SU-DHL-6 (cell line): ENCODE measurements around the gene HOXC12.

ENCODE experiments used
- H2AFZ ChIP-seq: fragments of 200-600 bp; sonication (generic); 2 replicates; pipeline ENCODE4 v1.6.1; 2014; ENCODE audit warnings: low read depth, mild to moderate bottlenecking, moderate library complexity, mixed read lengths, antibody characterized with exemption, low read length; ENCODE audit not compliant: severe bottlenecking
- H3F3A ChIP-seq: fragments of 200-600 bp; shearing (Covaris generic); 2 replicates; pipeline ENCODE4 v1.6.0; 2016; ENCODE audit warnings: antibody characterized with exemption, mild to moderate bottlenecking; ENCODE audit not compliant: insufficient read depth
- H3K27ac ChIP-seq: fragments of 200-600 bp; sonication (generic); 2 replicates; pipeline ENCODE4 v1.5.1; 2016; ENCODE audit warnings: low read depth, mild to moderate bottlenecking, low read length, moderate library complexity, mixed read lengths
- H3K27me3 ChIP-seq: fragments of 200-600 bp; sonication (generic), shearing (Covaris generic); 2 replicates; pipeline ENCODE4 v1.6.0; 2014; ENCODE audit warnings: mild to moderate bottlenecking, low read length
- H3K36me3 ChIP-seq: fragments of 200-600 bp; sonication (generic); 2 replicates; pipeline ENCODE4 v1.6.1; 2014; ENCODE audit warnings: mild to moderate bottlenecking, low read length, mixed read lengths
- H3K4me2 ChIP-seq: fragments of 300-600, 200-600 bp; shearing (Covaris generic), sonication (generic); 2 replicates; pipeline ENCODE4 v1.6.0; 2014; ENCODE audit warnings: low read length, low read depth, mild to moderate bottlenecking; ENCODE audit not compliant: poor library complexity, severe bottlenecking
- H3K4me3 ChIP-seq: fragments of 200-600 bp; sonication (generic); 2 replicates; pipeline ENCODE4 v1.5.1; 2014; ENCODE audit warnings: antibody characterized with exemption, low read length, mild to moderate bottlenecking, mixed read lengths; ENCODE audit not compliant: insufficient read depth, poor library complexity, severe bottlenecking
- H3K79me2 ChIP-seq: fragments of 200-600 bp; sonication (generic); 2 replicates; pipeline ENCODE4 v1.6.1; 2014; ENCODE audit warnings: mild to moderate bottlenecking, low read length, moderate library complexity; ENCODE audit not compliant: insufficient read depth
- H3K9ac ChIP-seq: fragments of 200-600 bp; sonication (generic); 2 replicates; pipeline ENCODE4 v1.7.0; 2014; ENCODE audit warnings: mild to moderate bottlenecking, low read length
- H3K9me2 ChIP-seq: fragments of 200-600 bp; sonication (generic); replicated peaks from 2 replicates; pipeline ENCODE4 v1.6.1; 2014; ENCODE audit warnings: low read length; ENCODE audit not compliant: insufficient read depth
- H3K9me3 ChIP-seq: fragments of 200-600 bp; sonication (generic); 2 replicates; pipeline ENCODE4 v1.6.1; 2014; ENCODE audit warnings: low read length, mixed read lengths; ENCODE audit not compliant: insufficient read depth
- H4K20me1 ChIP-seq: fragments of 200-600 bp; sonication (generic); 2 replicates; pipeline ENCODE4 v1.6.1; 2014; ENCODE audit warnings: low read depth, mild to moderate bottlenecking, antibody characterized with exemption, low read length, moderate library complexity, mixed read lengths
- CTCF ChIP-seq: fragments of 200-600 bp; sonication (generic); IDR thresholded peaks from one replicate; pipeline ENCODE4 v1.5.1; 2017; ENCODE audit warnings: antibody characterized with exemption, mild to moderate bottlenecking, low read length, moderate library complexity; ENCODE audit not compliant: insufficient read depth, poor library complexity, severe bottlenecking
- EZH2phosphoT487 ChIP-seq: fragments of 200-600 bp; sonication (generic), shearing (Covaris generic); conservative IDR thresholded peaks from 2 replicates; pipeline ENCODE4 v1.6.1; 2018; ENCODE audit warnings: mild to moderate bottlenecking, antibody characterized with exemption, low read length, moderate library complexity, mixed read lengths

HOXC12 gene

DNA sequence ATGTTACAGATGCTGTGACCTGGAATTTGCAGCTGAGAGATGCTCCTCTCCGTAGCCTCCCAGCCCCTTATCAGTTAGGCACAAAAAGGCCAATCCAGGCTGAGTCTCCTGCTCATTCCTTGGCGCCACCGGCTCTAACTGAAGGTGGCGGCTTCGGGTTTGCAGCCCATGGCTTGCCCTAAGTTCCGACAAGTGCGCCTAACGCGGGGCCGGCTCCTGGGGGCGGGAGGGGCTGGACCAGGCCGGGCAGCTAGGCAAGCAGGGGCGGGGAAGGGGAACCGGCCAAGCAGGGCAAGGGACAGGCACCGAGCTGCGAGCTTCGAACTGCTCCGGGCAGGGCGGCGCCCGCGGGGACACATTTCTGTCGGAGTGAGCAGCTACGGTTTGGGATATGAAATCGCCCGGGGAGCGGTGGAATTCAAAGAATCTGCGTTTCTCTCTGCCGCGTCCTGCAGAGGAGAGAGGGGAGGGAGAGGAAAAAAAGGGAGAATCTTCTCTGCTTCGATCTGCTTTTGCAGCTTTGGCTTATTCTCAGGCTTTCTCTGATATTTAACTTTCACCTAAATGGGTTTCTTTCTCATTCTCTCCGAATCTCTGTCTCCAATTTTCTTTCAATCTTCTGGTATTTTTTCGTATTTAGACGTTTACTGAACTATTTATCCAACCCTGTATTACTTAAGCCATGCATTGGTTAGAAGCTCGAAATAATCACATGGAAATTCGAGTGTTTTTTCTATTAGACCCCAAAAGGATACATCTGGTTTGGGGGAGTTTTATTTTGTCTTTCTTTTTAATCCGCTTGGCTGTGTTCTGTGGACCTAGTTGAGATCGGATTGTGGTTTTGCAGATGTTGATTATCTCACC, 1.6 kb upstream of the HOXC12 start:
- Histone ChIP-seq H3K9ac (no peak overlapping the region), H3K9me3 (no peaks in the 10 kb centered on the region), H3K4me3 (no peak overlapping the region), H3K36me3 (no peaks in the 10 kb centered on the region), H3K9me2 (no peaks in the 10 kb centered on the region), H2AFZ (no peak overlapping the region), H3K27ac (no peak overlapping the region), H4K20me1 (no peaks in the 10 kb centered on the region), H3F3A (no peaks in the 10 kb centered on the region), H3K79me2 (no peaks in the 10 kb centered on the region), H3K27me3 (no peaks in the 10 kb centered on the region), H3K4me2 (no peak overlapping the region)
- TF ChIP-seq CTCF (no peak), EZH2phosphoT487 (no peak)

DNA sequence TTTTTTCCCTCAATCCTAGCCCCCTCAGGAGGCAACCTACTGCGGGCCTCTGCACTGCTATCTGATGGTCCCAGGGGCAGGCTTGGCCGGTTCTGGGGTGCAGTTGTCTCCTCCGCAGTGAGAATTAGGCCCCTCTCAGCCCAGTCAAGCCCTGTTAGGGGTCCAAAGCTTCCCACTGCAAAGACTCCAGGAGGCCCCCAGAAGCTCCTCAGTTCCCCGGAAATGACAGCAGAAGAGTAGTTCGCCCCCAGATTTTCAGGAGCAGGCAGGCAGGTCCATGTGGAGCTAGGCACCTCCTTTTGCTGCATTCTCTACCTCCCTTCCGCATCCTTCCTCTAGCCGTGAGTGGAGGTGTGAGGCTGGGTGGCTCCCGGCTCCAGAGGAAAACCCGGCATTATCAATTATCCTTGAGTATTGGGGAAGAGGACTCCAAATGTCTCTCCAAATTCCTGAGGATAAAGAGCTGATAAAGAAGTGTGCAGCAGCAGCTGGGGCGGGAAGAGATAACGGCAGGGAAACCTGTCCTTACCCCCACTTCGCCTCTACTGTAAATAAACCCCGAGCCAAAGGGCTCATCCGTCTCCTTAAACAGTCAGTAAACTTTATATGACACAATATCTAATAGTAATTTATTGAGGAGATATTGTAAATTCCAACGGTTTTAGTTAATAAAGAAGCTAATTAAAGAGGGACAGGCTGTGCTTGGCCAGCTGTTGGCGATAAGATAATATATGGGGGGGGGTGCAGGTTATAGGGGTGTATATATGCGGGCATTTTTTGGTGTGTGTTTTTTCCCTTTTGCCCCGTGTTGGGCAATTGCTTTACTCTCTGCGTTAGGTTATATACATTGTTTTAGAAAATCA, 641 bp upstream of the HOXC12 start:
- Histone ChIP-seq H3K9me2 (no peaks in the 10 kb centered on the region), H3K9me3 (no peaks in the 10 kb centered on the region), H3K36me3 (no peaks in the 10 kb centered on the region), H3K27ac (no peak overlapping the region), H3K4me2 (no peak overlapping the region), H3K79me2 (no peaks in the 10 kb centered on the region), H3K4me3 (no peak overlapping the region), H3K27me3 (no peaks in the 10 kb centered on the region), H2AFZ (no peak overlapping the region), H3K9ac (no peak overlapping the region), H4K20me1 (no peaks in the 10 kb centered on the region), H3F3A (no peaks in the 10 kb centered on the region)
- TF ChIP-seq CTCF (no peak), EZH2phosphoT487 (no peak)

DNA sequence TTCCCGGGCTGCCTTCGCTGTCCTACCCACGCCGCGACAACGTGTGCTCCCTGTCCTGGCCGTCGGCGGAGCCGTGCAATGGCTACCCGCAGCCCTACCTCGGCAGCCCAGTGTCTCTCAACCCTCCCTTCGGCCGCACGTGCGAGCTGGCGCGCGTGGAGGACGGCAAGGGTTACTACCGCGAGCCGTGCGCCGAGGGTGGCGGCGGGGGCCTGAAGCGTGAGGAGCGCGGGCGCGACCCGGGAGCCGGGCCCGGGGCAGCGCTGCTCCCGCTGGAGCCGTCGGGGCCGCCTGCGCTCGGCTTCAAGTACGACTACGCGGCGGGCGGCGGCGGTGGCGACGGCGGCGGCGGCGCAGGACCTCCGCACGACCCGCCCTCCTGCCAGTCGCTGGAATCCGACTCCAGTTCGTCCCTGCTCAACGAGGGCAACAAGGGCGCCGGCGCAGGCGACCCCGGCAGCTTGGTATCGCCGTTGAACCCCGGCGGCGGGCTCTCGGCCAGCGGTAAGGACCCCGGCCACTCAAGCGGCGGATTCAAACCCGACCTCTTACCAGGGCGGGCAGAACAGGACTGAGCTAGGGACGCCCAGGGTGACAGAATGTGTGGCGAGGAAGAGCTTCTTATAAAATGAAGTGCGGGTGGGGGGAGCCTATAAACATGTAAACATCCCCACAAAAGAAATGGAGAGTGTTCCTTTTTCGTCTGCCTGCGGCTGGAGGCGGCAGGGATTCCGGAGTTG, 503 bp downstream of the HOXC12 start:
- Histone ChIP-seq H3K27ac (no peak overlapping the region), H3K9ac (no peak overlapping the region), H2AFZ (no peak overlapping the region), H3F3A (no peaks in the 10 kb centered on the region), H3K27me3 (no peaks in the 10 kb centered on the region), H3K4me3 (no peak overlapping the region), H3K79me2 (no peaks in the 10 kb centered on the region), H4K20me1 (no peaks in the 10 kb centered on the region), H3K9me3 (no peaks in the 10 kb centered on the region), H3K36me3 (no peaks in the 10 kb centered on the region), H3K4me2 (no peak overlapping the region), H3K9me2 (no peaks in the 10 kb centered on the region)
- TF ChIP-seq CTCF = no peak
- TF ChIP-seq EZH2phosphoT487 = no peak
